ENCODE data around the gene USP54.
A peak's percentile ranks its signal among the peaks of the same experiment; 100 is the strongest.

USP54 gene

GRCh38 chr10:73467206-73467605 lies 123.9 kb downstream of the USP54 start:
- DNase-seq (ENCODE audit: low read depth), result no peak

GRCh38 chr10:73465978-73466726 lies 125.0 kb downstream of the USP54 start:
- DNase-seq (ENCODE audit: low read depth), result no peak

GRCh38 chr10:73460897-73461296 lies 130.2 kb downstream of the USP54 start:
- no peak for DNase-seq (ENCODE audit: low read depth)

GRCh38 chr10:73459683-73460314 lies 131.3 kb downstream of the USP54 start:
- peak; percentile 6 for DNase-seq (ENCODE audit: low read depth)

- no peak for DNase-seq (ENCODE audit: low read depth)
Observed at GRCh38 chr10:73456187-73456890, 134.8 kb downstream of the USP54 start.

- no peak for DNase-seq (ENCODE audit: low read depth)
Observed at GRCh38 chr10:73449113-73449512, 142.0 kb downstream of the USP54 start.

GRCh38 chr10:73448384-73448783 lies 142.8 kb downstream of the USP54 start:
- DNase-seq (ENCODE audit: low read depth), result no peak
